H9 (cell line): Measurements from ENCODE around the gene ALDH1A2. TPM values are rescaled to one million over a fixed set of nuclear protein-coding genes. Genes with fewer than 3 reads are reported as not detected.

ENCODE experiments used
- DNase-seq: peaks from one replicate; pipeline ENCODE4 v3.0.0-alpha.2; 2017
- H2AFZ ChIP-seq: one replicate; pipeline ENCODE4 v1.6.1; 2013; ENCODE audit warnings: mild to moderate bottlenecking, low read length, control low read depth, moderate library complexity
- H2AK5ac ChIP-seq: 2 replicates; pipeline ENCODE4 v1.6.1; 2013; ENCODE audit warnings: low read length, control low read depth, mixed read lengths; ENCODE audit not compliant: insufficient read length
- H2BK120ac ChIP-seq: one replicate; pipeline ENCODE4 v1.6.1; 2013; ENCODE audit warnings: low read depth, mild to moderate bottlenecking, low read length, control low read depth, inconsistent platforms; ENCODE audit not compliant: poor library complexity, severe bottlenecking
- H2BK12ac ChIP-seq: 2 replicates; pipeline ENCODE4 v1.6.1; 2013; ENCODE audit warnings: low read length, control low read depth, mixed read lengths, low read depth; ENCODE audit not compliant: insufficient read length
- H2BK15ac ChIP-seq: 2 replicates; pipeline ENCODE4 v1.6.1; 2013; ENCODE audit warnings: low read depth, low read length, control low read depth
- H2BK20ac ChIP-seq: one replicate; pipeline ENCODE4 v1.6.1; 2013; ENCODE audit warnings: low read depth, mild to moderate bottlenecking, low read length, control low read depth, inconsistent platforms; ENCODE audit not compliant: poor library complexity, severe bottlenecking
- H2BK5ac ChIP-seq: 2 replicates; pipeline ENCODE4 v1.6.1; 2013; ENCODE audit warnings: low read length, control low read depth, mixed read lengths; ENCODE audit not compliant: insufficient read length
- H3K14ac ChIP-seq: 2 replicates; pipeline ENCODE4 v1.6.1; 2013; ENCODE audit warnings: low read length, control low read depth; ENCODE audit not compliant: insufficient read depth
- H3K18ac ChIP-seq: 2 replicates; pipeline ENCODE4 v1.6.1; 2013; ENCODE audit warnings: low read depth, mild to moderate bottlenecking, mixed read lengths, low read length, control low read depth; ENCODE audit not compliant: insufficient read length
- H3K23ac ChIP-seq: 2 replicates; pipeline ENCODE4 v1.6.1; 2013; ENCODE audit warnings: low read length, control low read depth, mixed read lengths, low read depth; ENCODE audit not compliant: insufficient read length
- H3K23me2 ChIP-seq: 2 replicates; pipeline ENCODE4 v1.6.1; 2013; ENCODE audit warnings: low read depth, mild to moderate bottlenecking, mixed read lengths, low read length, control low read depth; ENCODE audit not compliant: insufficient read length, poor library complexity, severe bottlenecking
- H3K27ac ChIP-seq: 2 replicates; pipeline ENCODE4 v1.5.1; 2013; ENCODE audit warnings: low read length, control low read depth, mixed read lengths, low read depth; ENCODE audit not compliant: insufficient read length
- H3K27me3 ChIP-seq: 2 replicates; pipeline ENCODE4 v1.6.1; 2013; ENCODE audit warnings: low read length, control low read depth, inconsistent platforms; ENCODE audit not compliant: insufficient read depth
- H3K4ac ChIP-seq: 2 replicates; pipeline ENCODE4 v1.6.1; 2013; ENCODE audit warnings: low read depth, mild to moderate bottlenecking, control low read depth, inconsistent platforms, low read length, moderate library complexity
- H3K4me1 ChIP-seq: 2 replicates; pipeline ENCODE4 v1.6.1; 2013; ENCODE audit warnings: low read length, control low read depth, inconsistent platforms; ENCODE audit not compliant: insufficient read depth
- H3K4me2 ChIP-seq: 2 replicates; pipeline ENCODE4 v1.6.1; 2013; ENCODE audit warnings: low read length, control low read depth, mixed read lengths; ENCODE audit not compliant: insufficient read length, insufficient read depth
- H3K56ac ChIP-seq: 2 replicates; pipeline ENCODE4 v1.6.1; 2013; ENCODE audit warnings: low read depth, mild to moderate bottlenecking, mixed read lengths, low read length, control low read depth; ENCODE audit not compliant: insufficient read length
- H3K79me1 ChIP-seq: 2 replicates; pipeline ENCODE4 v1.6.1; 2013; ENCODE audit warnings: low read depth, mild to moderate bottlenecking, moderate library complexity, low read length, control low read depth, inconsistent platforms; ENCODE audit not compliant: insufficient read depth, poor library complexity, severe bottlenecking
- H3K79me2 ChIP-seq: 2 replicates; pipeline ENCODE4 v1.6.1; 2013; ENCODE audit warnings: low read length, control low read depth, inconsistent platforms; ENCODE audit not compliant: insufficient read depth
- H3K9ac ChIP-seq: 2 replicates; pipeline ENCODE4 v1.6.1; 2013; ENCODE audit warnings: low read length, control low read depth, mixed read lengths; ENCODE audit not compliant: insufficient read length; ENCODE audit errors: extremely low read depth
- H3K9me3 ChIP-seq: one replicate; pipeline ENCODE4 v1.6.1; 2013; ENCODE audit warnings: low read depth, low read length, inconsistent platforms; ENCODE audit not compliant: control insufficient read depth
- H3T11ph ChIP-seq: one replicate; pipeline ENCODE4 v1.6.1; 2013; ENCODE audit warnings: mild to moderate bottlenecking, low read length, control low read depth, inconsistent platforms
- H4K20me1 ChIP-seq: one replicate; pipeline ENCODE4 v1.6.1; 2013; ENCODE audit not compliant: control insufficient read depth, insufficient read length, insufficient read depth
- H4K5ac ChIP-seq: 2 replicates; pipeline ENCODE4 v1.6.1; 2013; ENCODE audit warnings: low read depth, mild to moderate bottlenecking, mixed read lengths, low read length, control low read depth; ENCODE audit not compliant: insufficient read length
- H4K8ac ChIP-seq: replicated peaks from 2 replicates; pipeline ENCODE4 v1.6.1; 2013; ENCODE audit warnings: low read length, control low read depth, mixed read lengths, low read depth; ENCODE audit not compliant: insufficient read length
- H4K91ac ChIP-seq: 2 replicates; pipeline ENCODE4 v1.6.1; 2013; ENCODE audit warnings: low read depth, mild to moderate bottlenecking, moderate library complexity, mixed read lengths, low read length, control low read depth; ENCODE audit not compliant: insufficient read length
- H3K27ac Mint-ChIP-seq, 3 experiments: 2 replicates in 2 of 3; 3 replicates in 1 of 3; pipeline ENCODE4 v1.8.0; 2020 to 2021; ENCODE audit warnings: mixed read lengths in 3 of 3, mild to moderate bottlenecking in 1 of 3, moderate library complexity in 1 of 3
- H3K27me3 Mint-ChIP-seq: 2 replicates; pipeline ENCODE4 v1.8.0; 2021; ENCODE audit warnings: low read depth, mild to moderate bottlenecking, moderate library complexity, mixed read lengths
- H3K36me3 Mint-ChIP-seq, 3 experiments: 2 replicates in 2 of 3; 3 replicates in 1 of 3; pipeline ENCODE4 v1.8.0; 2020 to 2021; ENCODE audit warnings: low read depth in 3 of 3, mixed read lengths in 3 of 3; ENCODE audit not compliant: insufficient read depth in 1 of 3
- H3K4me1 Mint-ChIP-seq, 2 experiments: 2 replicates each; pipeline ENCODE4 v1.8.0; 2020; ENCODE audit warnings: mixed read lengths in 2 of 2
- H3K4me3 Mint-ChIP-seq, 2 experiments: 2 replicates in 1 of 2; 3 replicates in 1 of 2; pipeline ENCODE4 v1.8.0; 2020 to 2021; ENCODE audit warnings: mild to moderate bottlenecking in 2 of 2, mixed read lengths in 2 of 2, moderate library complexity in 1 of 2
- H3K9me3 Mint-ChIP-seq, 2 experiments: 2 replicates in 1 of 2; 3 replicates in 1 of 2; pipeline ENCODE4 v1.8.0; 2020; ENCODE audit warnings: mild to moderate bottlenecking in 2 of 2, mixed read lengths in 2 of 2, moderate library complexity in 1 of 2
- CTCF ChIP-seq: fragments of 200-600 bp; sonication (generic); conservative IDR thresholded peaks from 3 replicates; pipeline ENCODE4 v1.8.0; 2021; ENCODE audit warnings: antibody characterized with exemption, mild to moderate bottlenecking
- WGBS: extraction: QIAGEN DNeasy Blood & Tissue Kit; methylation state at CpG from one replicate; pipeline ENCODE4 v1.1.7; 2013; ENCODE audit warnings: missing lambda C conversion rate, low lambda C conversion rate, mixed read lengths; ENCODE audit not compliant: insufficient read length; ENCODE audit errors: extremely low coverage; 5-methylcytosine and 5-hydroxymethylcytosine counted together
- total RNA-seq: library from RNA; stranded (reverse); gene quantifications from 2 replicates; pipeline ENCODE4 v1.2.1, GENCODE V29; 2021

ALDH1A2 gene
- total RNA-seq, 1 experiment from 2014 or later = 0.72 TPM

- Histone ChIP-seq H3K27ac (no peak overlapping the region), H2BK120ac (no peak overlapping the region), H2BK20ac (no peak overlapping the region), H2BK12ac (no peak overlapping the region), H2BK5ac (no peak overlapping the region), H3K9me3 (no peaks in the 10 kb centered on the region), H3K79me1 (no peaks in the 10 kb centered on the region), H4K91ac (no peak overlapping the region), H3K23me2 (no peaks in the 10 kb centered on the region), H3K56ac (no peak overlapping the region), H2AK5ac (no peak overlapping the region), H3K4me2 (no peak overlapping the region), H3K4me1 (no peaks in the 10 kb centered on the region), H4K8ac (no peak overlapping the region), H2AFZ (no peak overlapping the region), H3K9ac (no peak overlapping the region), H3K79me2 (no peaks in the 10 kb centered on the region), H3T11ph (no peak overlapping the region), H3K18ac (no peak overlapping the region), H4K20me1 (no peaks in the 10 kb centered on the region), H3K23ac (no peak overlapping the region), H3K4ac (no peak overlapping the region), H2BK15ac (no peak overlapping the region), H3K14ac (no peak overlapping the region), H3K27me3 (no peaks in the 10 kb centered on the region), H4K5ac (no peak overlapping the region)
- Mint-ChIP-seq H3K36me3 (no peaks in the 10 kb centered on the region), H3K9me3 (no peaks in the 10 kb centered on the region; a peak in 1 of 5 replicates), H3K4me3 (no peak overlapping the region), H3K27ac (no peak overlapping the region), H3K4me1 (peaks cover 0 to 6% of the 10 kb centered on the region in 2 experiments; a peak in 2 of 4 replicates), H3K27me3 (no peaks in the 10 kb centered on the region)
- no peak for DNase-seq
- TF ChIP-seq CTCF = no peak
- WGBS = no CpG with 5 or more reads among the region's 9 CpGs
Observed at GRCh38 chr15:57948351-57949289, 116.9 kb downstream of the ALDH1A2 start.
